ENCODE measurements around the gene SPSB4.

DNA sequence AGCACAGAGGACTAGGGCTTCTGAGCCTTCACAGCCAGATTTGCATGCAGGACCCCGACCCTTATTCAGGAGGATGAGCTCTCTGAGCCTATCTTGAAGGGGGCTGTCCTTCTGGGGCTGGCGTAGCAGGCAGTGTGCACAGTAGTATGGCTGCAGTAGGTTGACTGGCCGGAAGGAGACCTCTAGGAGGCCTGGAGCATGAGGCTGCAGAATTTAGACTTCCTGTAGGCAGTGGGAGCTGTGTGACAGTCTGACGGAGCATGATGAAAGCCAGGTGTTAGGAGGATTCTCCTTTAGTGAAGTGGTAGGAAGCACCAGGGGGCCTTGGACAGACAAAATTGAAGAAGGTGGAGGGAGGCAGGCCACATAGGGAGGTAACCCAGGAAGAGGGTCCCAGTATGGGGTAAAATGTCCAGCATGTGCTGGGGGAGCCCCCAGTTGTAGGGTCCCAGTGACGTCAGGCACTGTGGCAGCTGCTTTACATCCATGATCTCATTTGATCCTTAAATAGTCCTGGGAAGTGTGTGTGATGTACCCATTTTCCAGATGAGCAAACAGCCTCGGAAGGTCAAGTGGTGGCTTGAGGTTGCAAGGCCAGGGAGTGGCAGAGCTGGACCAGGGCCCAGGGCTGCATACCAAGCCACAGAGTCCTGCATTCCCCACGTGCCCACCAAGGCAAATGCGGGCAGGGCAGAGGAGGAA lies 36.1 kb downstream of the SPSB4 start:
- TF ChIP-seq, protein P1, sequence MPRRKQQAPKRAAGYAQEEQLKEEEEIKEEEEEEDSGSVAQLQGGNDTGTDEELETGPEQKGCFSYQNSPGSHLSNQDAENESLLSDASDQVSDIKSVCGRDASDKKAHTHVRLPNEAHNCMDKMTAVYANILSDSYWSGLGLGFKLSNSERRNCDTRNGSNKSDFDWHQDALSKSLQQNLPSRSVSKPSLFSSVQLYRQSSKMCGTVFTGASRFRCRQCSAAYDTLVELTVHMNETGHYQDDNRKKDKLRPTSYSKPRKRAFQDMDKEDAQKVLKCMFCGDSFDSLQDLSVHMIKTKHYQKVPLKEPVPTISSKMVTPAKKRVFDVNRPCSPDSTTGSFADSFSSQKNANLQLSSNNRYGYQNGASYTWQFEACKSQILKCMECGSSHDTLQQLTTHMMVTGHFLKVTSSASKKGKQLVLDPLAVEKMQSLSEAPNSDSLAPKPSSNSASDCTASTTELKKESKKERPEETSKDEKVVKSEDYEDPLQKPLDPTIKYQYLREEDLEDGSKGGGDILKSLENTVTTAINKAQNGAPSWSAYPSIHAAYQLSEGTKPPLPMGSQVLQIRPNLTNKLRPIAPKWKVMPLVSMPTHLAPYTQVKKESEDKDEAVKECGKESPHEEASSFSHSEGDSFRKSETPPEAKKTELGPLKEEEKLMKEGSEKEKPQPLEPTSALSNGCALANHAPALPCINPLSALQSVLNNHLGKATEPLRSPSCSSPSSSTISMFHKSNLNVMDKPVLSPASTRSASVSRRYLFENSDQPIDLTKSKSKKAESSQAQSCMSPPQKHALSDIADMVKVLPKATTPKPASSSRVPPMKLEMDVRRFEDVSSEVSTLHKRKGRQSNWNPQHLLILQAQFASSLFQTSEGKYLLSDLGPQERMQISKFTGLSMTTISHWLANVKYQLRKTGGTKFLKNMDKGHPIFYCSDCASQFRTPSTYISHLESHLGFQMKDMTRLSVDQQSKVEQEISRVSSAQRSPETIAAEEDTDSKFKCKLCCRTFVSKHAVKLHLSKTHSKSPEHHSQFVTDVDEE (CRISPR knock-in tag; IDR thresholded peaks at IDR 0.05): no peak
- TF ChIP-seq ZNF70 (CRISPR knock-in tag; IDR thresholded peaks at IDR 0.05) (no peak), RARB (CRISPR knock-in tag; IDR thresholded peaks at IDR 0.05) (no peak), CSDC2 (CRISPR knock-in tag; IDR thresholded peaks at IDR 0.05) (no peak), ZC3H10 (CRISPR knock-in tag; IDR thresholded peaks at IDR 0.05) (no peak), SNAI2 (CRISPR knock-in tag; IDR thresholded peaks at IDR 0.05) (no peak), ZFP30 (CRISPR knock-in tag; IDR thresholded peaks at IDR 0.05) (no peak), ARNTL (CRISPR knock-in tag; IDR thresholded peaks at IDR 0.05; ENCODE audit: borderline replicate concordance, low read depth) (no peak), PPARA (CRISPR knock-in tag; IDR thresholded peaks at IDR 0.05; ENCODE audit: borderline replicate concordance) (no peak), ZFP3 (CRISPR knock-in tag; IDR thresholded peaks at IDR 0.05) (no peak), GLIS3 (CRISPR knock-in tag; IDR thresholded peaks at IDR 0.05) (no peak)
- TF ChIP-seq, protein P2, sequence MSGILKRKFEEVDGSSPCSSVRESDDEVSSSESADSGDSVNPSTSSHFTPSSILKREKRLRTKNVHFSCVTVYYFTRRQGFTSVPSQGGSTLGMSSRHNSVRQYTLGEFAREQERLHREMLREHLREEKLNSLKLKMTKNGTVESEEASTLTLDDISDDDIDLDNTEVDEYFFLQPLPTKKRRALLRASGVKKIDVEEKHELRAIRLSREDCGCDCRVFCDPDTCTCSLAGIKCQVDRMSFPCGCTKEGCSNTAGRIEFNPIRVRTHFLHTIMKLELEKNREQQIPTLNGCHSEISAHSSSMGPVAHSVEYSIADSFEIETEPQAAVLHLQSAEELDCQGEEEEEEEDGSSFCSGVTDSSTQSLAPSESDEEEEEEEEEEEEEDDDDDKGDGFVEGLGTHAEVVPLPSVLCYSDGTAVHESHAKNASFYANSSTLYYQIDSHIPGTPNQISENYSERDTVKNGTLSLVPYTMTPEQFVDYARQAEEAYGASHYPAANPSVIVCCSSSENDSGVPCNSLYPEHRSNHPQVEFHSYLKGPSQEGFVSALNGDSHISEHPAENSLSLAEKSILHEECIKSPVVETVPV (CRISPR knock-in tag; IDR thresholded peaks at IDR 0.05): no peak
